HCT116 (cell line): ENCODE measurements around the gene INHBE. TPM values are rescaled to one million over a fixed set of nuclear protein-coding genes. Genes with fewer than 3 reads are reported as not detected.
"Not testable (repeated sequence)": the region's sequence is repeated elsewhere in the genome, so short reads cannot be mapped to it uniquely, and the experiment has no call there.

ENCODE experiments used
- ATAC-seq: fragments of 200-7000 bp; cut with Tn5 transposase; 2 replicates; pipeline ENCODE4 v1.9.1; 2020; ENCODE audit warnings: mild to moderate bottlenecking, moderate library complexity
- BruUV-seq: library from RNA; stranded (reverse); fragments of 400-500 nt; replicated peaks from 2 replicates; lab custom pipeline; 2021; lab: Mats Ljungman, UMichigan
- CTCF ChIA-PET: fragments of 300-600 bp; sonication (Branson Sonifier 250); formaldehyde crosslinking; loops from one replicate; lab custom pipeline; 2021; ENCODE audit warnings: antibody characterized with exemption; lab: Charles Lee
- POLR2A ChIA-PET: fragments of 300-600, 350-600 bp; sonication (Branson Sonifier 250); formaldehyde crosslinking; loops from one replicate; lab custom pipeline; 2021; ENCODE audit warnings: antibody characterized with exemption; lab: Charles Lee
- RAD21 ChIA-PET, 2 experiments: fragments of 300-600 bp; sonication (Branson Sonifier 250); formaldehyde crosslinking; loops; one replicate each; lab custom pipeline; 2023; ENCODE audit warnings: low total read pairs in 2 of 2; ENCODE audit not compliant: uncharacterized antibody in 2 of 2, unreplicated experiment in 2 of 2, low non-redundant PET in 1 of 2; lab: Charles Lee
- DNase-seq: peaks from one replicate; pipeline ENCODE4 v3.0.0-alpha.2; 2010; ENCODE audit warnings: low read depth, low spot score
- H2AFZ ChIP-seq: fragments of 200-600 bp; shearing (Covaris generic), sonication (generic); 2 replicates; pipeline ENCODE4 v1.6.1; 2017; ENCODE audit warnings: low read depth, mixed run types, mixed read lengths, antibody characterized with exemption, low read length; ENCODE audit not compliant: poor library complexity, severe bottlenecking
- H3K27ac ChIP-seq: 2 replicates; pipeline ENCODE4 v1.5.1; 2012; ENCODE audit warnings: low read depth, low read length
- H3K27me3 ChIP-seq: fragments of 200-600 bp; sonication (generic); 2 replicates; pipeline ENCODE4 v1.6.1; 2016; ENCODE audit warnings: mixed run types, low read length, mixed read lengths; ENCODE audit not compliant: insufficient read depth
- H3K36me3 ChIP-seq, 2 experiments: fragments of 200-500 bp in 1 of 2; fragments of 200-600 bp in 1 of 2; sonication (Bioruptor generic) in 1 of 2; sonication (generic) in 1 of 2; 2 replicates each; pipeline versions ENCODE4 v1.5.1 to v1.6.1; 2014 to 2016; ENCODE audit warnings: low read length in 2 of 2, inconsistent platforms in 1 of 2, mixed read lengths in 1 of 2, mixed run types in 1 of 2; ENCODE audit not compliant: insufficient read depth in 2 of 2, control insufficient read depth in 1 of 2
- H3K4me1 ChIP-seq, 2 experiments: fragments of 200-600 bp in 1 of 2; sonication (generic) in 1 of 2; 2 replicates each; pipeline versions ENCODE4 v1.5.1 to v1.6.1; 2012 to 2017; ENCODE audit warnings: low read length in 2 of 2, inconsistent platforms in 1 of 2, mild to moderate bottlenecking in 1 of 2, mixed read lengths in 1 of 2, mixed run types in 1 of 2, moderate library complexity in 1 of 2; ENCODE audit not compliant: insufficient read depth in 2 of 2, control insufficient read depth in 1 of 2
- H3K4me2 ChIP-seq: fragments of 200-600 bp; sonication (generic); 2 replicates; pipeline ENCODE4 v1.6.1; 2017; ENCODE audit warnings: mixed run types, low read length, mixed read lengths
- H3K4me3 ChIP-seq, 2 experiments: fragments of 200-600 bp in 1 of 2; sonication (generic) in 1 of 2; replicated peaks in 1 of 2; 2 replicates each; pipeline ENCODE4 v1.5.1; 2011 to 2016; ENCODE audit warnings: low read length in 2 of 2, control low read depth in 1 of 2, low read depth in 1 of 2, mild to moderate bottlenecking in 1 of 2, mixed read lengths in 1 of 2, mixed run types in 1 of 2
- H3K79me2 ChIP-seq: fragments of 200-600 bp; sonication (generic); 2 replicates; pipeline ENCODE4 v1.6.1; 2017; ENCODE audit warnings: mild to moderate bottlenecking, mixed run types, low read length, moderate library complexity, mixed read lengths; ENCODE audit not compliant: insufficient read depth
- H3K9ac ChIP-seq: fragments of 200-600 bp; sonication (generic); 2 replicates; pipeline ENCODE4 v1.6.1; 2016; ENCODE audit warnings: low read length, mixed read lengths
- H3K9me2 ChIP-seq: fragments of 200-600 bp; sonication (generic), shearing (Covaris generic); 2 replicates; pipeline ENCODE4 v1.6.1; 2017; ENCODE audit warnings: mixed run types, mild to moderate bottlenecking, moderate library complexity; ENCODE audit not compliant: insufficient read depth
- H3K9me3 ChIP-seq, 2 experiments: fragments of 200-500 bp in 1 of 2; fragments of 200-600 bp in 1 of 2; sonication (Bioruptor generic) in 1 of 2; sonication (generic) in 1 of 2; 2 replicates each; pipeline ENCODE4 v1.6.1; 2014 to 2017; ENCODE audit warnings: low read length in 2 of 2, mixed read lengths in 2 of 2, inconsistent platforms in 1 of 2, low read depth in 1 of 2, mild to moderate bottlenecking in 1 of 2, mixed run types in 1 of 2, moderate library complexity in 1 of 2; ENCODE audit not compliant: control insufficient read depth in 1 of 2, insufficient read depth in 1 of 2
- H4K20me1 ChIP-seq: fragments of 200-600 bp; sonication (generic), shearing (Covaris generic); 2 replicates; pipeline ENCODE4 v1.6.1; 2017; ENCODE audit warnings: mixed run types, mild to moderate bottlenecking, moderate library complexity; ENCODE audit not compliant: insufficient read depth
- intact Hi-C: fragments of 100-400 bp; cut with micrococcal nuclease; formaldehyde crosslinking; loops from 2 replicates; pipeline ENCODE4 v1.10.0; 2022
- total RNA-seq: library from RNA; stranded (reverse); gene quantifications from one replicate; pipeline ENCODE4 v1.2.1, GENCODE V29; 2021; ENCODE audit not compliant: unreplicated experiment

The INHBE gene
- total RNA-seq, 1 experiment from 2014 or later: 0.89 TPM

GRCh38 chr12:57506541-57506940 lies 51.4 kb downstream of the INHBE start:
- H3K9ac ChIP-seq, H3K4me3 ChIP-seq, RAD21 ChIA-PET, BruUV-seq, H3K27me3 ChIP-seq, H4K20me1 ChIP-seq, DNase-seq, H3K9me3 ChIP-seq, H3K9me2 ChIP-seq, intact Hi-C loops, H3K4me1 ChIP-seq, H2AFZ ChIP-seq, H3K4me2 ChIP-seq, H3K27ac ChIP-seq, ATAC-seq, H3K79me2 ChIP-seq, CTCF ChIA-PET: not testable (repeated sequence)
- H3K36me3 ChIP-seq: peaks cover 23 to 39% of the 10 kb centered on the region in 2 experiments; a peak in 3 of 4 replicates
- POLR2A ChIA-PET: interaction anchor here (2.6 kb wide), 1 partner anchor 8 kb away, joined by 8 read pairs; no protein-coding TSS in a partner anchor

Other genes starting within 250 kb of the INHBE start
- 20.0 TPM for gene NXPH4, start 238.5 kb upstream of the INHBE start, total RNA-seq
- gene SHMT2, start 225.6 kb upstream of the INHBE start, total RNA-seq: 280 TPM
- gene STAC3, start 204.1 kb upstream of the INHBE start, total RNA-seq: 2.5 TPM
- 45.4 TPM for gene R3HDM2, start 24.3 kb upstream of the INHBE start, total RNA-seq
- gene INHBC, start 20.5 kb upstream of the INHBE start, total RNA-seq: 0.20 TPM
- 6.4 TPM for gene GLI1, start 4.5 kb downstream of the INHBE start, total RNA-seq
- 0.84 TPM for gene ARHGAP9, start 24.6 kb downstream of the INHBE start, total RNA-seq
- 344 TPM for gene MARS1, start 32.8 kb downstream of the INHBE start, total RNA-seq
- gene DDIT3, start 65.2 kb downstream of the INHBE start, total RNA-seq: 84.7 TPM
- gene MBD6, start 67.5 kb downstream of the INHBE start, total RNA-seq: 70.1 TPM
- gene DCTN2, start 91.9 kb downstream of the INHBE start, total RNA-seq: 95.9 TPM
- gene KIF5A, start 94.7 kb downstream of the INHBE start, total RNA-seq: 5.2 TPM
- gene PIP4K2C, start 135.9 kb downstream of the INHBE start, total RNA-seq: 38.4 TPM
- gene DTX3, start 149.5 kb downstream of the INHBE start, total RNA-seq: 0.37 TPM
- gene ARHGEF25, start 156.1 kb downstream of the INHBE start, total RNA-seq: 3.6 TPM
- 31.3 TPM for gene B4GALNT1, start 177.9 kb downstream of the INHBE start, total RNA-seq
- gene OS9, start 238.8 kb downstream of the INHBE start, total RNA-seq: 98.4 TPM